AG09319 (cell line): Measurements from ENCODE around the gene SAMSN1.

Source experiments
- DNase-seq: peaks from one replicate; pipeline ENCODE4 v3.0.0-alpha.2; 2010; ENCODE audit warnings: low read depth; ENCODE audit errors: extremely low read depth
- CTCF ChIP-seq: IDR thresholded peaks from 2 replicates; pipeline ENCODE4 v1.5.1; 2011; ENCODE audit warnings: low read depth, mild to moderate bottlenecking, inconsistent platforms, low read length, moderate library complexity

SAMSN1 gene

GRCh38 chr21:14492931-14493330, 53.2 kb downstream of the SAMSN1 start:
- TF ChIP-seq CTCF, result no peak
- no peak for DNase-seq

GRCh38 chr21:14491269-14491681, 54.8 kb downstream of the SAMSN1 start:
- DNase-seq, result no peak
- TF ChIP-seq CTCF, result no peak

GRCh38 chr21:14488672-14489204, 57.4 kb downstream of the SAMSN1 start:
- no peak for TF ChIP-seq CTCF
- no peak for DNase-seq

- DNase-seq, result no peak
- TF ChIP-seq CTCF, result no peak
Measured at GRCh38 chr21:14487490-14488432, 58.4 kb downstream of the SAMSN1 start.

GRCh38 chr21:14486869-14487268, 59.2 kb downstream of the SAMSN1 start:
- TF ChIP-seq CTCF, result no peak
- no peak for DNase-seq

GRCh38 chr21:14484188-14485009, 61.7 kb downstream of the SAMSN1 start:
- no peak for DNase-seq
- no peak for TF ChIP-seq CTCF
